Stimulated activated CD8-positive, alpha-beta memory T cell treated with anti-CD3 and anti-CD28 coated beads, Interleukin-4, amount 100 ng/mL, for 24 hours (primary cell): ENCODE data around the gene TNP2.
"Not testable (repeated sequence)": the region's sequence is repeated elsewhere in the genome, so short reads cannot be mapped to it uniquely, and the experiment has no call there.

Experiments used
- DNase-seq: peaks from one replicate; pipeline ENCODE4 v3.0.0-alpha.2; 2020; ENCODE audit warnings: low read depth

TNP2 gene

GRCh38 chr16:11239644-11240632, 29.2 kb downstream of the TNP2 start:
- no peak for DNase-seq

DNA sequence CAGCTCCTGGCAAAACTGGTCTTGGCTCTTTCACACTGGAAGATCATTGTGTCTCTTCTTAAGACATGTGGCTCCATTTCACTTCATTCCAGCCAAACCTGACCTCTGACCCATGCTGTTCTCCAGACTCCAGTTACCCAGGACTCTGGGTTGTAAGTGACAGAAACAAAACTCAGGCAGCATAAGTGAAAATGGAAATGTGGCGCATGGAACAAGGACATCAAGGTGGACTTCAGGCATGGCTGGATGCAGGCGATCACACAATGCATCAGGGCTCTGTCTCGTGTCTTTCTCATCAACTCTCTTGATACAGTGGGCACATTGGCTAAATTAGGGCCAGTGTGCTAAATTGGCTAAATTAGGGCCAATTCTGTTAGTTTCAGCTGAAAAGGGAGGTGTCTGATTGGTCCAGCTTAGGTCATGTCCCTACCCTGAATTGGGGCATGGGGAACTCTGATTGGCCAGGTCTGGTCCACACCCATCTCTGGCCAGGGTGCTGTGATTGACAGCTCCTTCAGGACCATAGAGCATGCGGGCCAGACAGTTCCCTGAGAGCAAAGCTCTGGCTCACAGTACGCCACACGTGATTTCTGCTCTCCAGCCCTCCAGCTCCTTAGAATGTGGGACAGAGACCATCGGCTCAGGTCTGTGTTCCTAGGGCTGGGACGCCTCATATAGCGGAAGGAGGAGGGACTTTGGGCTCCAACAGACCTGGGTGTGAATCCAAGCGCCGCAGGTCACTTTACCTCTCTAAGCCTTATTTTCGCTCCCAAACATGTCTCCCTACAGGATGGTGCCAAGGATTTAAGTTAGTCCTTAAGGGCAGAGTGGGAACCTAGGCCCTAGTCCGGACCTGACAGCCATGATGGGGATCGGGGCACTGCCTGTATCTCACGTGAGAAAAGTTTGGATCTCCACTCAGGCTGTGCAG, 30.6 kb downstream of the TNP2 start:
- no peak for DNase-seq

DNA sequence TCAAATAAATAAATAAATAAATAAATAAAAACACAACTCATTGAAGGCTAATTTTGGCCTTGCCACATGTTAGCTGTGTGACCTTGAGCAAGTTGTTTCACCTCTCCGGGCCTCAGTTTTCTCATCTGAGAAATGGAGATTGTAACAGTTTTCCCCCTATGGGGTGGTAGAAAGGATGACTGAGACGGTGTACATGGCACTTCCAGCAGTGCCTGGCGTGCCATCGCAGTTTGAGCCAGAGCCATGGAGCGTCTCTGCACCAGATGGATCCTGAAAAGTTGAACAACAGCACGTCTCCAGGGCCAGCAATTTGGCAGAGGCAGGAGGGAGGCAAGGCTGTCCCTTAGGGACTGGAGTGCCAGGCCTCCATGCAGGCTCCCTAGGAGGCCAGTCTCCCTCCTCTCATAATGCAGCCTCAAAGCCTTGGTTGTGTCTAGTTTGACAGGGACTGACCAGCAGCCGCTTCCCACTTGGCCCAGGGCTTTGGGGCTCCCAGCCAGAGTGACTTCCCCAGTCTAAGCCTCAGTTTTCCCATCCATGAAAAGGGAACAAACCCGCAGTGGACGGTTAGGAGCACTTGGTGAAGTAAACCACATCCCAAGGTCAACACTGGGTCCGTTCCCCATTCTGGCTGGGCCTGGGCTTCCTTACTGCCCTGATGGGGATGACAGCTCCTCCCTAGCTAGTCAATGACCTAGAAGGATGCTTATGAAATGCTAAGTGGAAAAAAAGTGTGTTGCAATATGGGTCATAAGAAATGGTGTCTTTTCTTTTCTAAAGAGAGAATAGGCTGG, 32.5 kb downstream of the TNP2 start:
- no peak for DNase-seq

DNA sequence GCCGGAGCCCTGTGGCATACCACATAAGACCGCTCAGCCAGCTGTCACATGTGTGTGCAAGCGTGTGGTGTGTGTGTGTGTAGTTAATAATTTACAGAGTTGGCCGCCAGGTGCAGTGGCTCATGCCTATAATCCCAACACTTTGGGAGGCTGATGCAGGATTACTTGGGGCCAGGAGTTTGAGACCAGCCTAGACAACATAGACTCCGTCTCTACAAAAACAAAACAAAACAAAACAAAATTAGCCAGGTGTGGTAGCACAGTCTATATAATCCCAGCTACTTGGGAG, 33.5 kb downstream of the TNP2 start:
- no peak for DNase-seq

GRCh38 chr16:11234884-11235702, 34.0 kb downstream of the TNP2 start:
- DNase-seq: no peak

DNA sequence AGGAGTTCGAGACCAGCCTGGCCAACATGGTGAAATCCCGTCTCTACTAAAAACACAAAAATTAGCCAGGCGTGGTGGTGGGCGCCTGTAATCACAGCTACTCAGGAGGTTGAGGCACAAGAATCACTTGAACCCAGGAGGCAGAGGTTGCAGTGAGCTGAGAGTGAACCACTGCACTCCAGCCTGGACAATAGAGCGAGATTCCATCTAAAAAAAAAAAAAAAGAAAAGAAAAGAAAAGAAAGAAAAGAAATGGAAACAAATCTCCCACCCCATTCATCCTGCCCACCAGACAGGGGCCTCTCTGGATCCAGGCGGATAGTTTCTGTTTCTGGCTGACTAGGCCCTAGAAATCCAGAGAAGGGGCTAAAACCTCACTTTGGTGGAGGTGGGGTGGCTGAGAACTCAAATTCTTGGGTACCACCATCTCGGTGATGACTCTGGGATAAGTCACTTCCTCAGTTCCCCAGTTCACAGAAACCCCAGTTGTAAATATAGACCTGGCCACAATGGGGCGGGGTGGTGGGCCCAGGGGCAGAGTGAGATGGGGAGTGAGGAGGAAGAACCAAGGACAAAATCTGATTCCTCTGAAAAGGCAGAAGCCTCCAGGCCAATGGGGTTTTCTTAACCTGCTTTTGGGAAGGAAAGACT, 35.3 kb downstream of the TNP2 start:
- peak; percentile 72 for DNase-seq

DNA sequence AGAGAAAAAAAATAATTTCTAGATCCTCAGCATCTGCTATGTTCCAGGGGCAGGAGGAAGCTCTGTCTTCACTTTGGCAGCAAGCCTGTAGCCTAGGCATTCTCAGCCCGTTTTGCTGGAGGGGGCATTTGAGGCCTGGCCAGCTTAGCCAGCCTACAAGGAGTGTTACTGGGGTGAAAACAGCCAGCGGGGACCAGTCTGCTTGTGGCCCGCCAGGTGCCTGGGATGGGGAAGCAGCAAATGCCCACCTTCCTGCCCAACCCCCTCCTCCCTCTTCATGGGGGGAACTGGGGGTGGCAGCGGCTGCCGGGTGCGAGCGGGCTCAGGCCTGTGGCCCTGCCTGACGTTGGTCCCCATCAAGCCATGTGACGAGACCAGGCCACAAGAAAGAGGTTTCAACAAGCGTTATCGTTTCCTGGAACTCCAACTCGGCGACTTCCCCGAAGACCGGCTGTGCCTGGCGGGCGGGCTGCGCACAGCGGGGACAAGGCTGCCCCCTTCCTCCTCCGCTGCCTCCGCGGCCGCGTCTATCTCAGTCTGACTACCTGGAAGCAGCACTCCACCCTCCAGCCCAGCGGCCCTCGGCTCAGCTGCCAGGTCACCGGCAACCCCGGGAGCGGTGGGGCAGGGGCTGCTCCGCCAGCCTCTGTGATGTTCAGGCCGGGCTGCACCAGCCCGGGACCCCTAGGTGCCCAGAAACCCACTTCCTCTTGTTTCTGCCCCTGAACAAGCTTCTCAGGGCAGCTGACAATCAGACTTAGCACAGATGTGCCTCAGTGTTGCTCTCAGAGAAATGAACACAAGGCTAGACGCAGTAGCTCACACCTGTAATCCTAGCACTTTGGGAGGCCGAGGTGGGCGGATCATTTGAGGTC, 36.0 kb downstream of the TNP2 start:
- DNase-seq: peak; percentile 83

- no peak for DNase-seq
Observed at GRCh38 chr16:11232302-11232851, 36.7 kb downstream of the TNP2 start.

DNA sequence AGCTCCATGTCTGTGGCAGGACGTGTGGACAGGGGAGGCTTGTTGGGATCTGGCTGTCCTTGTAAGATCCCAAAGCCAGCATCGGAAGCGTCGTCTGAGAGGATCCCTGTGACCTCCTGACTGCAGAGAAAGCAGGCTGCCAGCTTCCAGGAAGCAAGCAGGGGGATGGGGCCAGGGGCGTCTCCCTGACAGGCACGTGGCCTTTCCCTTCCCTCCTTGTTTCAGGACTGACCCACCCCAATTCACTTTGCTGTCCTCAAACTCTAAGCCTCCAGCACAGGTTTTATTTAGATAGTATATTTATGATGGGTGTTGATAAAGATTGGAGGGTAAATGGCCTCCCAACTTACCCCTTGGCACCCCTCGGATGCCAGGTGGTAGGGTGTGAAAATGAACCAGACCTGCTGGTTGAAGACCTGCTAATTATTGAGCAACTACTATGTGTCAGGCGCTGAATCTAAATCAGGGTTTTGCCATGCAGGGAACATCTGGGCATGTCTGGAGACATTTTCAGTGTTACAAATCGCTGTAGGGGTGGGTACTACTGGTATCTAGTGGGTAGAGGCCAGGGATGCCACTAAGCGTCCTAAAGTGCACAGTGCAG, 37.7 kb downstream of the TNP2 start:
- DNase-seq: no peak

DNA sequence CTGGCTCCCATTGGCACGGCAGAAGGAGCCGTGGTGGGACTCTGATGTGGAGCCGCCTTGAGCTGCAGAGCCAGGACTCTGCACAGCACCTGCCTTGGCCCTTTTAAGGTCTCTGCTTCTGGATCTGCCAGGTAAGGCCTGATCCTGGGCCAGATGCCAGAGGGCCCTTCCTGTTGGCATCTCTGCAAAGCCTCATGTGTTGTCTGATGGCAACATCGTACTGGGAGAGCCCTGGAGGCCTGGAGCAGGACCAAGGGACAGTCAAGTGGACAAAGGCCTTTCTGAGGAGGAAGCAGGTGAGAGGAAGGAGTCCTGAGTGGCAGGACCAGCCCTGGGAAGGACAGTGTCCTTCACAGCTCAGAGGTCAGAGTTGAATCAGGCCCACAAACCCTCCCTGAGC, 39.2 kb downstream of the TNP2 start:
- DNase-seq: no peak

DNA sequence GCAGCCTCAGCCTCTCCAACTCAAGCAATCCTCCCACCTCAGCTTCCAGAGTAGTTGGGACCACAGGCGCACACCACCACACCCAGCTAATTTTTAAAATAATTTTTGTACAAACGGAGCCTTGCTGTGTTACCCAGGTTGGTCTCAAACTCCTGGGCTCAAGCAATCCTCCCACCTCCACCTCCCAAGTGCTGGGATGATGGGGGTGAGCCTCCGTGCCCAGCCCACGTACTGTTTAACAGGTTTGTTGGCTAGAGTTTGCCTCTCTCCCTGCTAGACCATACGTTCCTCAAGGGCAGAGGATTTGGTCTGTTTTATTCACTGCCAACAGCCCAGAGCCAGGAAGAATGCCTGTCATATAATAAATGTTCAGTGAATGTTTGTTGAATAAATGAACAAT, 39.7 kb downstream of the TNP2 start:
- DNase-seq: no peak

- no peak for DNase-seq
Observed at GRCh38 chr16:11225677-11226549, 43.2 kb downstream of the TNP2 start.

DNA sequence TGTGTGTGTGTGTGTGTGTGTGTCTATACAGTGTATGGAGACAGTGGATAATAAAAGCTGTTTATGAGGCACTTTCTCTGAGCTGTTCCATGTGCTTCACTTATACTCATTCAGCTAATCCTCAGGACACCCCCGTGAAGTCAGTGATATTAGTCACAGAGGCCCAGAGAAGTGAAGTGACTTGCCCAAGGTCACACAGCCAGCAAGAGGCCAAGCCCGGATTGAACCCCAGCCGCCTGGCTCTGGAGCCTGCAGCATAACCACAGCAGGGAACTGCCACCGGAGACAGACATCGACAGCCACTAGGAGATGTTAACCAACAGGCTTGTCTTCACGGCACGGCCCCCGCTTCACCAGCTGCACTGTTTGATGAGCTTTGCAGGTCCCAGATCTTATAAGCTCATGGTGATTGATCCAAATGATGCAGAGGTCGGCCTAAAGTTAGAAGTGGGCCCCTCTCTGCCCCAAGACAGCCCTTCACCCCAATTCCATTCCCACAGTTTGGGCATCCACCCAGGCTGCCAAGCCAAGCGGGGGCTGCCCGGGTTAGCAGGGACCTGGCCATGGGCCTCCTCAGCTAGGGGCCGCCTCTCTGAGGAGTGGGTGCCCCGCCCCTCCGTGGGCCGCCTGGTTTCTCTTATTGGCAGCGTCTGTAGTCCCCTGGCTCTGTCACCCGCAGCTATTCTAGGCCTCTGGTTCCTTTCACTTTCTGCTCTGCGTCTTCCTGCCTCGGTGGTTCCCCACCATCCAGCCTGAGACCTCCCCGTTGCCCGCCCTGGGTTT, 44.0 kb downstream of the TNP2 start:
- peak; percentile 79 for DNase-seq

DNA sequence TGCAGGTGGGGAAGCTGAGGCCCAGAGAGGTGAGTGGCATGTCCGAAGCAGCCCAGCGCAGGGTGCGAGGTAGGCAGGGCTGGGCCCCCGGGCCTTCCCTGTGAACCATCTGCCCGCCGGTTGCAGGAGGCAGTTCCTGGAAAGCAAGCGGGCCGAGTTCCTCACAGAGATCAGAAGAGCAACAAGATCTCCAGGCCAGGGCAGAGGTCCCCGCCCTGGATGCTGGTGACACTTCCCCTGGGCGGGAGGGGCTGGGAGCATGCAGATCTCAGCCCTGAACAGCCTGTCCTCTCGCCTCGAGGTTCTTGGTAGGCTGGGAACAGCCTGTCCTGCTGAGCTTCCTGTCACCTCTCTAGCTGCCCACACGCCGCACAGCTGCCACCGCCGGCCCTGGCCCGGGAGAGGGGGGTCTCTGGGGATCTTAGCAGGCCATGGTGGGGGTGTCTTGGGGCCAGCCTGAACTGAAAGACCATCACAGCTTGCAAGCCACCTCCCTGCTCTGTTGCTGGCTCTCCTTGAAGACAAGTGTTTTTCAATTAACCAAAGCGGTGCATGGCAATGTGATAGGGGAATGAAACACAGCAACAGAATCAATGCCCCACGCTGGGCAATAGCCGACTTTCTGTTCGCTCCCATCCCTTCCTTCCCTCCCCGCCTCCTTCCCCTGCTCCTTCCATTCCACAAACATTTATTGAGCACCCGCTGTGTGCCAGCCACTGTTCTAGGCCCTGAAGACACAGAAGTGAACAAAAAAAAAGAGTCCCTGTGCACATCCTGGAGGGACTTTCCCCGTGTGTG, 44.8 kb downstream of the TNP2 start:
- DNase-seq: peak; percentile 59

- not testable (repeated sequence) for DNase-seq
Observed at GRCh38 chr16:11220507-11220906, 48.6 kb downstream of the TNP2 start.

- no peak for DNase-seq
Observed at GRCh38 chr16:11219178-11219577, 49.9 kb downstream of the TNP2 start.
